Transverse colon (tissue), 4 donors: Measurements from ENCODE around the gene LDB2. TPM values are rescaled to one million over a fixed set of nuclear protein-coding genes. Genes with fewer than 3 reads are reported as not detected.
A peak's percentile ranks its signal among the peaks of the same experiment; 100 is the strongest.

Source experiments
- DNase-seq: peaks from one replicate; pipeline ENCODE4 v3.0.0-alpha.2; 2019
- H3K27ac ChIP-seq, 4 donors: fragments of 200-600 bp; sonication (generic); 2 replicates each; pipeline ENCODE4 v1.5.1; 2016 to 2018; ENCODE audit warnings: inconsistent platforms in 4 of 4
- H3K27me3 ChIP-seq: fragments of 200-600 bp; sonication (generic); 2 replicates; pipeline ENCODE4 v1.5.1; 2017; ENCODE audit warnings: inconsistent platforms
- H3K36me3 ChIP-seq, 4 donors: fragments of 200-600 bp; sonication (generic); 2 replicates each; pipeline ENCODE4 v1.5.1; 2017 to 2019; ENCODE audit warnings: inconsistent platforms in 4 of 4
- H3K4me1 ChIP-seq, 4 donors: fragments of 200-600 bp; sonication (generic); 2 replicates each; pipeline ENCODE4 v1.5.1; 2017 to 2020; ENCODE audit warnings: inconsistent platforms in 4 of 4
- H3K4me3 ChIP-seq, 4 donors: fragments of 200-600 bp; sonication (generic); 1 replicate in 1 of 4; 2 replicates in 3 of 4; pipeline versions ENCODE4 v1.5.1 to v1.6.1; 2017 to 2019; ENCODE audit warnings: inconsistent platforms in 4 of 4
- H3K9me3 ChIP-seq, 2 donors: fragments of 200-600 bp; sonication (generic); 2 replicates each; pipeline ENCODE4 v1.5.1; 2017 to 2019; ENCODE audit warnings: inconsistent platforms in 2 of 2
- EP300 ChIP-seq: sonication (generic); formaldehyde crosslinking; IDR thresholded peaks from one replicate; pipeline ENCODE4 v1.6.1; 2017; ENCODE audit warnings: antibody characterized with exemption, low read depth
- POLR2A ChIP-seq: fragments of 450-650 bp; IDR thresholded peaks from one replicate; pipeline ENCODE4 v1.6.1; 2016; ENCODE audit warnings: antibody characterized with exemption, mild to moderate bottlenecking, moderate library complexity
- POLR2AphosphoS5 ChIP-seq, 3 donors: sonication (generic); formaldehyde crosslinking; IDR thresholded peaks; one replicate each; pipeline ENCODE4 v1.6.1; 2016; ENCODE audit warnings: antibody characterized with exemption in 3 of 3
- WGBS, 2 donors: methylation state at CpG; one replicate each; pipeline ENCODE4 v1.1.5; 2018; ENCODE audit warnings: low coverage in 1 of 2; 5-methylcytosine and 5-hydroxymethylcytosine counted together
- in situ Hi-C, 4 donors: fragments of 200-750 bp; cut with MboI; loops; one replicate each; pipeline versions ENCODE4 v1.15.0 to v1.15.1; 2017; ENCODE audit warnings: low sequenced_read_pairs in 3 of 4, low pct_ligation_motif_present in 1 of 4, low pct_unique_long_range_greater_than_20kb in 1 of 4
- intact Hi-C: fragments of 100-400 bp; cut with DNase I; formaldehyde crosslinking; loops from one replicate; pipeline ENCODE4 v1.15.1; 2023; ENCODE audit warnings: low total_unique reads
- total RNA-seq, 4 donors: library from RNA; depleted of rRNA; stranded (reverse); fragments of >200 nt; gene quantifications; one replicate each; pipeline ENCODE4 v1.1.0, GENCODE V29; 2016
- TF ChIP-seq, protein P1 (sequence below), 5 experiments: fragments of 200-600 bp in 3 of 5; fragments of 450-650 bp in 2 of 5; sonication (generic) in 3 of 5; IDR thresholded peaks; 1 replicate in 2 of 5; 2 replicates in 3 of 5; pipeline ENCODE4 v1.5.1; 2016 to 2017; ENCODE audit warnings: antibody characterized with exemption in 5 of 5, inconsistent platforms in 3 of 5, mild to moderate bottlenecking in 2 of 5, moderate library complexity in 1 of 5

The LDB2 gene
- total RNA-seq, 4 donors from 2014 or later, result 7.0 to 46.6 (median 8.9) TPM

DNA sequence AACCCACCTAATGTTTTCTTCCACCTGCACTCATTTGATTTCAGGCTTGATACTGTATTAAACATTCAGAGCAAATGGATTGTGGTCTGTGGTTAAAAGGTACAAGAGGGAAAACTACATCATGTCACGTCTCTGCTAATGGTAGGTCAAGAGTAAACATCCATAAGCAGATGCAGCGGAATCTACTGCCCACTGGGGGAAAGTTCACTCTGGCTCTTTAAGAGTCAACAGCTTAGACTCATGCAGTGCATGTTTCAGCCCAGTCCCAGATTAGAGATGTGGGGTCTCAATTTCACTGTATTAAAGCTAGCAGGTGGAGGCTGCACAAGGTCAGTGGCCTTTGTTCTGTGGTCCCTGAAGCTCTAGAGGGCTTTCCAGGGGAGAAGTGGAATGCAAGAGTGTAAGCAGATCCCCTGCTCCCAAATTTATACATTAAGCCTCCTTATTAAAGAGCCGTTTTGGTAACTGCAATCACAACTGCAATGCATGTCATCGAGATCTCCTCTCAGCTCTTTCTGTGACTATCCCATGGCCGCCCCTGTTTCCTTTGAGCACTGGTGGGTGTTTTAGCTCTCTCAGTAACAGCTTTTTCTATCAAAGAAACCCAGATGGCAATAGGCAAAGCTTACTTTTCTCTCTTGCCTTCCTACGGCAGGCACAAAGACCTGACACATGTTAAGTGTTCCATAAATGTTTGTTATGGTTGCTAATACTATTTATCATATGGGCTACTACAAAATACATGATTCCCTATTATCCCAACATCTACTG is 53.4 kb downstream of the LDB2 start:
- no peak overlapping the region for H3K4me3 ChIP-seq
- in situ Hi-C loops, result no loop called here
- intact Hi-C loops, result no loop called here
- peaks cover 0 to 8% (median 2%) of the 10 kb centered on the region in 4 donors for H3K4me1 ChIP-seq
- H3K27ac ChIP-seq, result peak overlapping the region in 2 of 4 donors; percentile 40 to 49
- TF ChIP-seq, protein P1, sequence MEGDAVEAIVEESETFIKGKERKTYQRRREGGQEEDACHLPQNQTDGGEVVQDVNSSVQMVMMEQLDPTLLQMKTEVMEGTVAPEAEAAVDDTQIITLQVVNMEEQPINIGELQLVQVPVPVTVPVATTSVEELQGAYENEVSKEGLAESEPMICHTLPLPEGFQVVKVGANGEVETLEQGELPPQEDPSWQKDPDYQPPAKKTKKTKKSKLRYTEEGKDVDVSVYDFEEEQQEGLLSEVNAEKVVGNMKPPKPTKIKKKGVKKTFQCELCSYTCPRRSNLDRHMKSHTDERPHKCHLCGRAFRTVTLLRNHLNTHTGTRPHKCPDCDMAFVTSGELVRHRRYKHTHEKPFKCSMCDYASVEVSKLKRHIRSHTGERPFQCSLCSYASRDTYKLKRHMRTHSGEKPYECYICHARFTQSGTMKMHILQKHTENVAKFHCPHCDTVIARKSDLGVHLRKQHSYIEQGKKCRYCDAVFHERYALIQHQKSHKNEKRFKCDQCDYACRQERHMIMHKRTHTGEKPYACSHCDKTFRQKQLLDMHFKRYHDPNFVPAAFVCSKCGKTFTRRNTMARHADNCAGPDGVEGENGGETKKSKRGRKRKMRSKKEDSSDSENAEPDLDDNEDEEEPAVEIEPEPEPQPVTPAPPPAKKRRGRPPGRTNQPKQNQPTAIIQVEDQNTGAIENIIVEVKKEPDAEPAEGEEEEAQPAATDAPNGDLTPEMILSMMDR (IDR thresholded peaks at IDR 0.05), result no peak
- no peak for TF ChIP-seq EP300
- TF ChIP-seq POLR2AphosphoS5 (IDR thresholded peaks at IDR 0.05), result no peak
- TF ChIP-seq POLR2A, result no peak
- H3K27me3 ChIP-seq, result no peaks in the 10 kb centered on the region
- H3K9me3 ChIP-seq, result no peaks in the 10 kb centered on the region
- DNase-seq, result no peak
- WGBS, 2 donors, result 34 to 53% methylated on average over 5 to 6 of the region's 6 CpGs
- H3K36me3 ChIP-seq, result no peaks in the 10 kb centered on the region

DNA sequence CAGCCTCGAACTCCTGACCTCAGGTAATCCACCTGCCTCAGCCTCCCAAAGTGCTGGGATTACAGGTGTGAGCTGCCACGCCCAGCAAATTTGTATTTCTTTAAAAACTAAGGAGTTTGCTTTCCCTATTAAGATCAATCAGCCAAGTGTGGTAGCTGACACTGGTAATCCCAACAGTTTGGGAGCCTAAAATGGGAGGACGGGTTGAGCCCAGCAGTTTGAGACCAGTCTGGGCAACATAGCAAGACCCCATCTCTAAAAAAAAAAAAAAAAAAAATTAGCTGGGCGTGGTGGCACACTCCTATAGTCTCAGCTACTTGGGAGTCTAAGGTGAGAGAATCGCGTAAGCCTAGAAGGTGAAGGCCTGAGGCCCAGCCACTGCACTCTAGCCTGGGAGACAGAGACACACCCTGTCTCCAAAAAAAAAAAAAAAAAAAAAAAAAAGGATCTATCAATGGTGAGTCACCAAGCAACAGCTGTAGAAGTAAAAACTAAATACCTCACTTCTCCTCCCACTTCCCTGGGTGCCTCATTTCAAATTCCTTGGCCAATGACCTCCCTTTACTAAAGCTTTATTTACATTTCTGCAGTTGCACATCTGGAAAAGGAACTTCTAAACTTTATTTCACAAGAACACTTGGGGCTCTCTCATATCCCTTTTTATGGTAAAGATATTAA is 54.5 kb downstream of the LDB2 start:
- DNase-seq, result no peak
- H3K4me1 ChIP-seq, result peaks cover 0 to 8% (median 2%) of the 10 kb centered on the region in 4 donors
- TF ChIP-seq, protein P1 (IDR thresholded peaks at IDR 0.05), result no peak
- TF ChIP-seq POLR2A (no peak), POLR2AphosphoS5 (IDR thresholded peaks at IDR 0.05) (peak in 1 of 3 donors; percentile 19), EP300 (no peak)
- no peak overlapping the region for H3K4me3 ChIP-seq
- intact Hi-C loops (no loop called here), in situ Hi-C loops (no loop called here)
- no peaks in the 10 kb centered on the region for H3K9me3 ChIP-seq
- H3K27me3 ChIP-seq, result no peaks in the 10 kb centered on the region
- WGBS, 2 donors, result 79% methylated on average over 5 to 6 of the region's 6 CpGs
- peak overlapping the region in 1 of 4 donors; percentile 40 for H3K27ac ChIP-seq
- H3K36me3 ChIP-seq, result no peaks in the 10 kb centered on the region

DNA sequence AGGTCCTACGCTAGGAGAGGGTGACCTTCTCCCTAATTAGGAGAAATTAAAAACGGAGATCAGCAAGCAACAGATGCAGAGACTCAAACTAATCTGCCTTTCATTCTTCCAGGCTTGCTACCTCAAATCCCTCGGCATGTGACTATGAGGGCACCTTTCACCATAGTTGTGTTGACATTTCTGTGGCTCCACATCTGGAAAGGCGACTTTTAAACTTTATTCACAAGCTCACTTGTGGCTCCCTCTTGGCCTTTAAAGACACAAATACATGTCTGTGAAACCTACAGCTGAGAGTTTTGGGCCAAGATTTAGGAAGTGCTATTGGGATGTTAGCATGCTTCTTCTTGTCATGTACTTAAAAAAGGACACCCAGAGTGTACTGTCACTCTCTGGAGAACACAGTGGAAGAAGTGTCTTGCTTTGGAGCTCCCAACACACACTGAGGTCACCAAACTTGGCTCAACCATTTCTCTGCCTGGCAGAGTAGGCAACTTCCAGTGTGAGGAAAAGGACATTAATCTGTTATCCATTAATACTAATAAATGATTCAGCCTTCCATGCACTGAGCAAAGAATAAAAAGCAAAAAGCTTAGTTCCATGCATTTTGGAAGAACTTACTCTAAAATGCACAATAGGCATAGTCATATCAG is 60.1 kb downstream of the LDB2 start:
- Histone ChIP-seq H3K9me3 (no peaks in the 10 kb centered on the region), H3K4me1 (no peaks in the 10 kb centered on the region), H3K27me3 (no peaks in the 10 kb centered on the region), H3K36me3 (no peaks in the 10 kb centered on the region), H3K4me3 (no peak overlapping the region), H3K27ac (no peak overlapping the region)
- no peak for DNase-seq
- in situ Hi-C loops, result no loop called here
- intact Hi-C loops, result no loop called here
- TF ChIP-seq EP300, result no peak
- TF ChIP-seq, protein P1 (IDR thresholded peaks at IDR 0.05), result no peak
- TF ChIP-seq POLR2AphosphoS5 (IDR thresholded peaks at IDR 0.05), result no peak
- TF ChIP-seq POLR2A, result no peak
- 77 to 86% methylated on average over 1 to 4 of the region's 4 CpGs for WGBS, 2 donors

DNA sequence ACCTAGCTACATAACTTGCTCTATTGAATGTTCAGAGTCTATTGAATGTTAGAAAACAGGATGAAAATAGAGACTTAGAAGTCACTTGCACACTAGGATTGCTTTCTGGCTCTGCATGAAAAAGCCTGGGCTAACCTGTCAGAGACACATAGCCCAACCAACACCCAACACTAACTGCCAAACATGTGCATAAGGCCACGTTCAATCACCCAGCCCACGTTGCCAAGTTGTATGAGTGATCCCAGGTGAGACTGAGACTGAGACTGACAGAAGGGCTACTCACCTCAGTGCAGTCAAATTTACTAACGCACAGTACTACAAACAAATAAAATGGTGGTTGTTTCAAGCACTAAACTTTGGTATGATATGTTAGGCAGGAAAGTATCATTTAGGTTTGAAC is 61.0 kb downstream of the LDB2 start:
- in situ Hi-C loops (no loop called here), intact Hi-C loops (no loop called here)
- Histone ChIP-seq H3K27me3 (no peaks in the 10 kb centered on the region), H3K27ac (no peak overlapping the region), H3K36me3 (no peaks in the 10 kb centered on the region), H3K4me1 (no peaks in the 10 kb centered on the region), H3K9me3 (no peaks in the 10 kb centered on the region), H3K4me3 (no peak overlapping the region)
- WGBS, 2 donors, result 52 to 100% methylated on average over 1 to 3 of the region's 3 CpGs
- TF ChIP-seq EP300, result no peak
- TF ChIP-seq POLR2AphosphoS5 (IDR thresholded peaks at IDR 0.05), result no peak
- TF ChIP-seq POLR2A, result no peak
- TF ChIP-seq, protein P1 (IDR thresholded peaks at IDR 0.05), result no peak
- no peak for DNase-seq
